ENCODE results near the gene SFXN3. TPM values are rescaled to one million over a fixed set of nuclear protein-coding genes. Genes with fewer than 3 reads are reported as not detected.

Gene SFXN3
- total RNA-seq, 2 experiments from 2014 or later, result 28.8 to 29.6 TPM

DNA sequence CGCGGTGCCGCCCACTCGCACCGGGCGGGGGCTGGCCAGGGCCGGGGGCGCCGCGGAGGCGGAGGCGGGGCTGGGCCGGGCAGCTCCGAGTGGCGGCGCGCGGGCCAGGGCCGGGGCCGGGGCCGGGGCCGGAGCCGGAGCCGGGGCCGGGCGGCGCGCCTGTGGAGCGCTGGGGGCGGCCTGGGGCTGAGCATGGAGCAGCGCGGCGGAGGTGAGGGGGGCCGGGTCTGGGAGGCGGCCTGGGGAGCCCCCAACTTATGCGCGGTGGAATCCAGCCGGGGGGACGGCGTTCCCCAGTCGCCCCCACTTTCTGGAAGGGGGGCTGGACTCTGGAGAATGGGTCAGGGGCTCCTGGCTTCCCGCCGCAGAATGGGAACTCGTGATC is 31.3 kb upstream of the SFXN3 start, which contains the start of gene LZTS2:
Gene LZTS2, plus strand, starts transcription at position 67 of the 385 bp plus-strand sequence. CDS start 2,731 bp downstream, outside the sequence.
- Mint-ChIP-seq H3K27me3 (no peaks in the 10 kb centered on the region), H3K27ac (peak within 1 kb of the TSS; percentile 88), H3K9me3 (no peaks in the 10 kb centered on the region), H3K36me3 (ENCODE audit: low read depth) (peaks cover 2% of the 10 kb centered on the region), H3K4me1 (ENCODE audit: low read depth) (peaks cover 20% of the 10 kb centered on the region), H3K4me3 (peak within 1 kb of the TSS; percentile 78)
- CTCF ChIA-PET, result interaction anchor here (0.7 to 12.8 kb wide), 11 partner anchors 8 to 111 kb away, joined by 3 to 178 read pairs (median 4); partner anchors contain the start of genes PDZD7, SFXN3 and SLF2
- intact Hi-C loops (cut with micrococcal nuclease), result no loop called here
- ATAC-seq (no peak), DNase-seq (no peak)
- POLR2A ChIA-PET, result interaction anchor here (0.7 to 4.5 kb wide), 3 partner anchors 12 to 44 kb away, joined by 3 to 25 read pairs (median 8); partner anchors contain the start of genes MRPL43 and TWNK
- TF ChIP-seq, protein P1, sequence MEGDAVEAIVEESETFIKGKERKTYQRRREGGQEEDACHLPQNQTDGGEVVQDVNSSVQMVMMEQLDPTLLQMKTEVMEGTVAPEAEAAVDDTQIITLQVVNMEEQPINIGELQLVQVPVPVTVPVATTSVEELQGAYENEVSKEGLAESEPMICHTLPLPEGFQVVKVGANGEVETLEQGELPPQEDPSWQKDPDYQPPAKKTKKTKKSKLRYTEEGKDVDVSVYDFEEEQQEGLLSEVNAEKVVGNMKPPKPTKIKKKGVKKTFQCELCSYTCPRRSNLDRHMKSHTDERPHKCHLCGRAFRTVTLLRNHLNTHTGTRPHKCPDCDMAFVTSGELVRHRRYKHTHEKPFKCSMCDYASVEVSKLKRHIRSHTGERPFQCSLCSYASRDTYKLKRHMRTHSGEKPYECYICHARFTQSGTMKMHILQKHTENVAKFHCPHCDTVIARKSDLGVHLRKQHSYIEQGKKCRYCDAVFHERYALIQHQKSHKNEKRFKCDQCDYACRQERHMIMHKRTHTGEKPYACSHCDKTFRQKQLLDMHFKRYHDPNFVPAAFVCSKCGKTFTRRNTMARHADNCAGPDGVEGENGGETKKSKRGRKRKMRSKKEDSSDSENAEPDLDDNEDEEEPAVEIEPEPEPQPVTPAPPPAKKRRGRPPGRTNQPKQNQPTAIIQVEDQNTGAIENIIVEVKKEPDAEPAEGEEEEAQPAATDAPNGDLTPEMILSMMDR (IDR thresholded peaks at IDR 0.05), result no peak

DNA sequence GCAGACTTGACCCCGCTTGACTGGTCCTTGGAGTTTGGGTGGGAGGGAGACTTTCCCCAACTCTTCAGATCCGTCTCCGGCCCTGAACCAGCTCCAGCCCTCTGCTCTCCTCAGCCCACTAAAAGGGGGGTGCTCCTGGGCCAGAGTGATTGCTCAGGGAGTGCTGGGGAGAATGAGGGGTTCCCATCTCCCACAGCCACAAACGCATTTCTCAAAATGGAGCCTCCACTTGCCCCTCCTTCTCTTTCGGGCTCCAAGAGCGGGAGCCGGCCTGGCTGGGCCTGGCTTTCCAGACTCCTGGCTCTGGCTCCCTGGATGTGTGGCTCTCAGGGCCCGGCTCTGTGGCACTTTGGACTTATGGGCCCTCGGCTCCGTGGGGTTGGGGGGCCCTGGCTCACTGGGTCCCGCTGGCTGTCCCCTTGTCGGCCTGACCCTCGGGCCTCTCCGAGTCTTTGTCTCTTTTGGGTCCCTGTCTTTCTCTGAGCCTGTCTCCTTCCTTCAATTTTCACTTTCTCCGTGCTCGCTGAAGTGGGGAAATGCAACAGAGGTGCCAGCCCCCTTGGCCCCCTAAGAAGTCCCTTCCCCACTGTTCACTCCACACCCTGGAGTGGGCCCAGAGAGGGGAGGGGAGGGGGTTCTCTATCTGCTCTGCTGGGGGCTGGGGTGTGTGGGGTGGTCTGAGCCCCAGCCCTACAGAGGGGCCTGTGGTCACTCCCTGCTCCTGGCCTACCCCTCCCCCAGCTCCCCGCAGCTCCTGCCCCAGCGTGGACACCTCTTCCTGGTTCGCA is 30.7 kb upstream of the SFXN3 start:
- intact Hi-C loops (cut with micrococcal nuclease), result no loop called here
- TF ChIP-seq, protein P1 (IDR thresholded peaks at IDR 0.05), result no peak
- Mint-ChIP-seq H3K4me3 (peak overlapping the region; percentile 68), H3K27me3 (no peaks in the 10 kb centered on the region), H3K4me1 (ENCODE audit: low read depth) (peaks cover 20% of the 10 kb centered on the region), H3K36me3 (ENCODE audit: low read depth) (no peaks in the 10 kb centered on the region), H3K27ac (peak overlapping the region; percentile 57), H3K9me3 (no peaks in the 10 kb centered on the region)
- ChIA-PET CTCF (interaction anchor here (1.0 to 12.8 kb wide), 10 partner anchors 8 to 112 kb away, joined by 3 to 178 read pairs (median 5); partner anchors contain the start of genes PDZD7, SFXN3 and SLF2), POLR2A (interaction anchor here (1.2 to 4.5 kb wide), 2 partner anchors 12 to 35 kb away, joined by 8 to 25 read pairs; partner anchors contain the start of genes MRPL43 and TWNK)
- ATAC-seq, result no peak
- DNase-seq, result no peak

DNA sequence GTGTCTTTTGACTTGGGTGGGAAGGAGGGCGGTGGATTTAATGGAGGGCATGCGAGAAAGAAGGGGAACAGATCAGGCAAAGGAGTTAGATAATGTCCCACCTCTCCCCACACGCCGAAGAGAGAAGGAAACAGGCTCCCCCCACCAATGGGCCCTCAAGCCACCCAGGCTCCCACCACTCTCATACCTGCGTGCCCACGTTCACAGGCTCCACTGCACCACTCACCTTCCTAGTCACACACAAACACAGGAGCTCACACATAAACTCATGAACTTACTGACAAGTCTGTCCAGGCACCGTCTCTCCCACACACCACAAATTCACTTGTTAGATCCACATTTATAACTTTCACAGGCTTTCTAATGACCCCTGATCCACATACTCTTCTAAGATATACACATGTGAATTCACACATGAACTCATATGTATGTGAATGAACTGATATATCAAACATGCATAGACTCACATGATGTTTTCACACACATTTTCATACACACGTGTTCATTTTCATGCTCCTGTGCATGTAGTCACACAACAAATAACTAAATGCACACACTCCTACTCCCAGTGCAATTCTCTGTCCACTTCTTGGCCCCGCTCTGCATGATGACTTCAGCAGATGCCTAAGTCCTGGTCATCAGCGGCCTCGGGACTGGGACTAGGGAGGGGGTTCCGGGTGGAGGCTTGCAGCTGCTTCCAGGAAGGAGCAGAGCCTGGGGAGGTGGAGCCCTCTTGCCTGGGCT is 29.9 kb upstream of the SFXN3 start:
- POLR2A ChIA-PET, result interaction anchor here (1.2 kb wide), 1 partner anchor 34 kb away, joined by 8 read pairs; no protein-coding TSS in a partner anchor

DNA sequence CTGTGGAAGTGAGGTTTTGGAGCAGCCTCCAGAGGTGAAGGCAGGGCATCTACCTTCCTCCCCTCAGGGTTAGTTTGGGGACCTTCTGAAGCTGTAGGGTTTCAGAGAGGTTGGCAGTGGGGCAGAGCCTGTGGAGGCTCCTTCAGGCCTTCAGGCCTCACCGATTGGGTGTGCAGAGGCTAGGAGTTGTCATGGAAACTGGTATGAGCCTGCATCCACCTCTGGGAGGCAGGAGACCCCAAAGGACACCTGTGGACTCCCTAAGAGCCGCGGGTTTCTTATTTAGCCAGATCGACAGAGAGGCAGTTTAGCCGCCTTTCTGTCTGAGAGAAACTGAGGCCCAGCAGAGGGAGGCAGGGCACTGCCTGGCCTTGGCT is 29.4 kb upstream of the SFXN3 start:
- ChIA-PET POLR2A (no interaction called here), CTCF (interaction anchor here (12.8 kb wide), 1 partner anchor 15 kb away, joined by 178 read pairs; no protein-coding TSS in a partner anchor)
- H3K4me3 Mint-ChIP-seq, result no peak overlapping the region
- no peaks in the 10 kb centered on the region for H3K27me3 Mint-ChIP-seq
- no peaks in the 10 kb centered on the region for H3K9me3 Mint-ChIP-seq
- no peak overlapping the region for H3K27ac Mint-ChIP-seq
- DNase-seq (no peak), ATAC-seq (no peak)
- peaks cover 12% of the 10 kb centered on the region for H3K4me1 Mint-ChIP-seq (ENCODE audit: low read depth)
- intact Hi-C loops (cut with micrococcal nuclease), result no loop called here
- TF ChIP-seq, protein P1 (IDR thresholded peaks at IDR 0.05), result no peak
- H3K36me3 Mint-ChIP-seq (ENCODE audit: low read depth), result no peaks in the 10 kb centered on the region

More for the DNA sequence above, 29.9 kb upstream of the SFXN3 start:
- H3K36me3 Mint-ChIP-seq (ENCODE audit: low read depth), result no peaks in the 10 kb centered on the region
- intact Hi-C loops (cut with micrococcal nuclease), result no loop called here
- H3K9me3 Mint-ChIP-seq, result no peaks in the 10 kb centered on the region
- peak overlapping the region; percentile 1 for H3K27ac Mint-ChIP-seq
- ATAC-seq (no peak), DNase-seq (no peak)
- CTCF ChIA-PET, result interaction anchor here (1.5 to 12.8 kb wide), 2 partner anchors 10 to 16 kb away, joined by 6 to 178 read pairs; no protein-coding TSS in a partner anchor
- peaks cover 18% of the 10 kb centered on the region for H3K4me1 Mint-ChIP-seq (ENCODE audit: low read depth)
- TF ChIP-seq, protein P1 (IDR thresholded peaks at IDR 0.05), result no peak
- H3K27me3 Mint-ChIP-seq, result no peaks in the 10 kb centered on the region
- H3K4me3 Mint-ChIP-seq, result peak overlapping the region; percentile 44
